ENCODE data around the gene USP31.

Gene USP31

GRCh38 chr16:23125277-23125676, 24.0 kb downstream of the USP31 start:
- ATAC-seq, result no peak
- TF ChIP-seq GLIS3 (CRISPR knock-in tag; IDR thresholded peaks at IDR 0.05) (no peak), SNAI2 (CRISPR knock-in tag; IDR thresholded peaks at IDR 0.05) (no peak), ZFP30 (CRISPR knock-in tag; IDR thresholded peaks at IDR 0.05) (no peak), ZC3H10 (CRISPR knock-in tag; IDR thresholded peaks at IDR 0.05) (no peak), ARNTL (CRISPR knock-in tag; IDR thresholded peaks at IDR 0.05; ENCODE audit: borderline replicate concordance, low read depth) (no peak), TCF4 (CRISPR knock-in tag; IDR thresholded peaks at IDR 0.05; ENCODE audit: borderline replicate concordance) (no peak), ESRRG (CRISPR knock-in tag; IDR thresholded peaks at IDR 0.05) (no peak), CSRNP3 (CRISPR knock-in tag; IDR thresholded peaks at IDR 0.05) (no peak), ZFP3 (CRISPR knock-in tag; IDR thresholded peaks at IDR 0.05) (no peak), PPARA (CRISPR knock-in tag; IDR thresholded peaks at IDR 0.05; ENCODE audit: borderline replicate concordance) (no peak), BACH2 (CRISPR knock-in tag; IDR thresholded peaks at IDR 0.05; ENCODE audit: borderline replicate concordance) (no peak), CSDC2 (CRISPR knock-in tag; IDR thresholded peaks at IDR 0.05) (no peak), PATZ1 (CRISPR knock-in tag; IDR thresholded peaks at IDR 0.05; ENCODE audit: borderline replicate concordance) (no peak), ZNF565 (CRISPR knock-in tag; conservative IDR thresholded peaks at IDR 0.05; ENCODE audit: low read depth) (no peak), CREB5 (CRISPR knock-in tag; IDR thresholded peaks at IDR 0.05; ENCODE audit: low read depth) (no peak), ZNF8 (CRISPR knock-in tag; IDR thresholded peaks at IDR 0.05) (no peak), ZNF70 (CRISPR knock-in tag; IDR thresholded peaks at IDR 0.05) (no peak)
- TF ChIP-seq, protein P1, sequence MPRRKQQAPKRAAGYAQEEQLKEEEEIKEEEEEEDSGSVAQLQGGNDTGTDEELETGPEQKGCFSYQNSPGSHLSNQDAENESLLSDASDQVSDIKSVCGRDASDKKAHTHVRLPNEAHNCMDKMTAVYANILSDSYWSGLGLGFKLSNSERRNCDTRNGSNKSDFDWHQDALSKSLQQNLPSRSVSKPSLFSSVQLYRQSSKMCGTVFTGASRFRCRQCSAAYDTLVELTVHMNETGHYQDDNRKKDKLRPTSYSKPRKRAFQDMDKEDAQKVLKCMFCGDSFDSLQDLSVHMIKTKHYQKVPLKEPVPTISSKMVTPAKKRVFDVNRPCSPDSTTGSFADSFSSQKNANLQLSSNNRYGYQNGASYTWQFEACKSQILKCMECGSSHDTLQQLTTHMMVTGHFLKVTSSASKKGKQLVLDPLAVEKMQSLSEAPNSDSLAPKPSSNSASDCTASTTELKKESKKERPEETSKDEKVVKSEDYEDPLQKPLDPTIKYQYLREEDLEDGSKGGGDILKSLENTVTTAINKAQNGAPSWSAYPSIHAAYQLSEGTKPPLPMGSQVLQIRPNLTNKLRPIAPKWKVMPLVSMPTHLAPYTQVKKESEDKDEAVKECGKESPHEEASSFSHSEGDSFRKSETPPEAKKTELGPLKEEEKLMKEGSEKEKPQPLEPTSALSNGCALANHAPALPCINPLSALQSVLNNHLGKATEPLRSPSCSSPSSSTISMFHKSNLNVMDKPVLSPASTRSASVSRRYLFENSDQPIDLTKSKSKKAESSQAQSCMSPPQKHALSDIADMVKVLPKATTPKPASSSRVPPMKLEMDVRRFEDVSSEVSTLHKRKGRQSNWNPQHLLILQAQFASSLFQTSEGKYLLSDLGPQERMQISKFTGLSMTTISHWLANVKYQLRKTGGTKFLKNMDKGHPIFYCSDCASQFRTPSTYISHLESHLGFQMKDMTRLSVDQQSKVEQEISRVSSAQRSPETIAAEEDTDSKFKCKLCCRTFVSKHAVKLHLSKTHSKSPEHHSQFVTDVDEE (CRISPR knock-in tag; IDR thresholded peaks at IDR 0.05), result no peak

DNA sequence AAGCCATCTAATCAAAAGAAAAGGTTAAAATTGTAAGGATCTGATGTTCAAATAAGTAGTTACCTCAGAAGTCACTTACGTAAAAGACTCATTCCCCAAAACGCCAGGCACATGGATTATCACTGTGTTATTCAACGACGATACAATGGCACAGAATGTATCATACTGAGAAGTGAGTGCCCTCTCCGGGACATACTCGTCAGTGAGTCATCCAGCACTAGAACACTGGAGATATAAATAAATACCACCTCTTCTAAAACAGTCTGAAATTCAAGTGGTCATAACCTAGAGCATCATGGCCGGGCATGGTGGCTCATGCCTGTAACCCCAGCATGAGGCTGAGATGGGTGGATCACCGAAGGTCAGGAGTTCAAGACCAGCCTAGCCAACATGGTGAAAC, 24.9 kb downstream of the USP31 start:
- peak; percentile 80 for ATAC-seq
- TF ChIP-seq, protein P1 (CRISPR knock-in tag; IDR thresholded peaks at IDR 0.05), result no peak
- TF ChIP-seq ESRRG (CRISPR knock-in tag; IDR thresholded peaks at IDR 0.05) (no peak), ISL1 (CRISPR knock-in tag; IDR thresholded peaks at IDR 0.05) (no peak), POU6F1 (CRISPR knock-in tag; IDR thresholded peaks at IDR 0.05; ENCODE audit: borderline replicate concordance, low read depth) (no peak), CSRNP3 (CRISPR knock-in tag; IDR thresholded peaks at IDR 0.05) (no peak), ZNF70 (CRISPR knock-in tag; IDR thresholded peaks at IDR 0.05) (no peak), BACH2 (CRISPR knock-in tag; IDR thresholded peaks at IDR 0.05; ENCODE audit: borderline replicate concordance) (no peak), PPARA (CRISPR knock-in tag; IDR thresholded peaks at IDR 0.05; ENCODE audit: borderline replicate concordance) (no peak), ARNTL (CRISPR knock-in tag; IDR thresholded peaks at IDR 0.05; ENCODE audit: borderline replicate concordance, low read depth) (no peak), GLIS3 (CRISPR knock-in tag; IDR thresholded peaks at IDR 0.05) (no peak), OSR1 (CRISPR knock-in tag; IDR thresholded peaks at IDR 0.05) (no peak), PATZ1 (CRISPR knock-in tag; IDR thresholded peaks at IDR 0.05; ENCODE audit: borderline replicate concordance) (no peak), CREB5 (CRISPR knock-in tag; IDR thresholded peaks at IDR 0.05; ENCODE audit: low read depth) (no peak), TOX (CRISPR knock-in tag; IDR thresholded peaks at IDR 0.05; ENCODE audit: borderline replicate concordance) (no peak), ZNF8 (CRISPR knock-in tag; IDR thresholded peaks at IDR 0.05) (no peak)

Data from SK-N-SH treated with all-trans-retinoic acid at 6 μM for 48 hours (cell line).